OCI-LY1 (cell line): ENCODE measurements around the gene RAB34.

ENCODE experiments used
- CTCF ChIP-seq: fragments of 200-600 bp; sonication (generic), shearing (Covaris generic); IDR thresholded peaks from 2 replicates; pipeline ENCODE4 v1.5.1; 2017; ENCODE audit warnings: mild to moderate bottlenecking, antibody characterized with exemption, low read length, moderate library complexity, mixed read lengths
- EZH2 ChIP-seq: fragments of 200-600 bp; sonication (generic), shearing (Covaris generic); IDR thresholded peaks from 2 replicates; pipeline ENCODE4 v1.8.0; 2017; ENCODE audit warnings: borderline replicate concordance, mixed run types, mild to moderate bottlenecking, antibody characterized with exemption, low read length, moderate library complexity, mixed read lengths

GRCh38 chr17:28703552-28704218 lies 14.0 kb downstream of the RAB34 start:
- TF ChIP-seq CTCF (no peak), EZH2 (no peak)
